Liver (tissue), 9 donors: ENCODE data around the gene SCUBE1. TPM values are rescaled to one million over a fixed set of nuclear protein-coding genes. Genes with fewer than 3 reads are reported as not detected.

ENCODE experiments used
- DNase-seq: peaks from one replicate; pipeline ENCODE4 v3.0.0-alpha.2; 2017; ENCODE audit warnings: low spot score
- H3K27ac ChIP-seq, 2 donors: one replicate each; pipeline ENCODE4 v1.7.0; 2013; ENCODE audit warnings: inconsistent platforms in 2 of 2, low read length in 2 of 2, control low read depth in 1 of 2, low read depth in 1 of 2, mild to moderate bottlenecking in 1 of 2
- H3K27me3 ChIP-seq, 4 donors: one replicate each; pipeline versions ENCODE4 v1.6.1 to v1.7.0; 2013; ENCODE audit warnings: low read length in 3 of 4, inconsistent platforms in 1 of 4, mild to moderate bottlenecking in 1 of 4, moderate library complexity in 1 of 4; ENCODE audit not compliant: control insufficient read depth in 4 of 4, insufficient read depth in 4 of 4
- H3K36me3 ChIP-seq, 4 donors: one replicate each; pipeline versions ENCODE4 v1.6.1 to v1.7.0; 2013; ENCODE audit warnings: low read length in 3 of 4, mild to moderate bottlenecking in 3 of 4, low read depth in 1 of 4, moderate library complexity in 1 of 4; ENCODE audit not compliant: control insufficient read depth in 4 of 4, insufficient read depth in 3 of 4
- H3K4me1 ChIP-seq, 4 donors: one replicate each; pipeline versions ENCODE4 v1.6.1 to v1.7.0; 2013; ENCODE audit warnings: low read length in 3 of 4, mild to moderate bottlenecking in 3 of 4, moderate library complexity in 1 of 4; ENCODE audit not compliant: control insufficient read depth in 4 of 4, insufficient read depth in 4 of 4
- H3K4me3 ChIP-seq, 3 donors: one replicate each; pipeline versions ENCODE4 v1.6.1 to v1.7.0; 2013; ENCODE audit warnings: low read length in 3 of 3, control low read depth in 1 of 3, low read depth in 1 of 3, mild to moderate bottlenecking in 1 of 3
- H3K9ac ChIP-seq, 2 donors: one replicate each; pipeline ENCODE4 v1.7.0; 2013; ENCODE audit warnings: low read length in 2 of 2, mild to moderate bottlenecking in 2 of 2, moderate library complexity in 2 of 2, control low read depth in 1 of 2, low read depth in 1 of 2
- H3K9me3 ChIP-seq, 4 donors: one replicate each; pipeline versions ENCODE4 v1.6.1 to v1.7.0; 2013; ENCODE audit warnings: low read length in 3 of 4; ENCODE audit not compliant: control insufficient read depth in 4 of 4
- ATF3 ChIP-seq: IDR thresholded peaks from 2 replicates; pipeline ENCODE4 v1.6.1; 2016; ENCODE audit warnings: antibody characterized with exemption
- EGR1 ChIP-seq, 2 donors: IDR thresholded peaks; 2 replicates each; pipeline ENCODE4 v1.6.1; 2016 to 2018; ENCODE audit warnings: antibody characterized with exemption in 2 of 2, low read depth in 2 of 2
- FOXA1 ChIP-seq: IDR thresholded peaks from 2 replicates; pipeline ENCODE4 v1.6.1; 2016; ENCODE audit warnings: antibody characterized with exemption
- FOXA2 ChIP-seq: IDR thresholded peaks from 2 replicates; pipeline ENCODE4 v1.6.1; 2016; ENCODE audit warnings: antibody characterized with exemption
- GABPA ChIP-seq, 2 donors: IDR thresholded peaks in 1 of 2; conservative IDR thresholded peaks in 1 of 2; 2 replicates each; pipeline ENCODE4 v1.6.1; 2016; ENCODE audit warnings: antibody characterized with exemption in 2 of 2, mild to moderate bottlenecking in 1 of 2, moderate library complexity in 1 of 2
- HNF4A ChIP-seq, 2 donors: conservative IDR thresholded peaks; 2 replicates each; pipeline ENCODE4 v1.6.1; 2016; ENCODE audit warnings: antibody characterized with exemption in 2 of 2, mild to moderate bottlenecking in 2 of 2
- HNF4G ChIP-seq: IDR thresholded peaks from 2 replicates; pipeline ENCODE4 v1.6.1; 2016; ENCODE audit warnings: antibody characterized with exemption
- JUND ChIP-seq, 2 donors: IDR thresholded peaks; 2 replicates each; pipeline ENCODE4 v1.6.1; 2016; ENCODE audit warnings: antibody characterized with exemption in 2 of 2
- RAD21 ChIP-seq, 2 donors: IDR thresholded peaks; 2 replicates each; pipeline ENCODE4 v1.6.1; 2016; ENCODE audit warnings: antibody characterized with exemption in 2 of 2, mild to moderate bottlenecking in 2 of 2
- REST ChIP-seq: IDR thresholded peaks from 2 replicates; pipeline ENCODE4 v1.6.1; 2016; ENCODE audit warnings: antibody characterized with exemption, mild to moderate bottlenecking
- RXRA ChIP-seq, 2 donors: IDR thresholded peaks; 2 replicates each; pipeline ENCODE4 v1.6.1; 2017 to 2018; ENCODE audit warnings: antibody characterized with exemption in 2 of 2, mild to moderate bottlenecking in 1 of 2
- SP1 ChIP-seq: IDR thresholded peaks from 2 replicates; pipeline ENCODE4 v1.6.1; 2018; ENCODE audit warnings: antibody characterized with exemption, mild to moderate bottlenecking
- TAF1 ChIP-seq: conservative IDR thresholded peaks from 2 replicates; pipeline ENCODE4 v1.6.1; 2016; ENCODE audit warnings: antibody characterized with exemption, mild to moderate bottlenecking
- YY1 ChIP-seq: IDR thresholded peaks from 2 replicates; pipeline ENCODE4 v1.6.1; 2016; ENCODE audit warnings: antibody characterized with exemption, mild to moderate bottlenecking
- ZBTB33 ChIP-seq: IDR thresholded peaks from 2 replicates; pipeline ENCODE4 v1.6.1; 2016; ENCODE audit warnings: antibody characterized with exemption
- WGBS: extraction: QIAGEN DNeasy Blood & Tissue Kit; methylation state at CpG from one replicate; pipeline ENCODE4 v1.1.7; 2013; 5-methylcytosine and 5-hydroxymethylcytosine counted together
- polyA plus RNA-seq, 2 donors: library from polyadenylated mRNA; stranded (reverse) in 1 of 2; unstranded in 1 of 2; fragments of 200-250 nt in 1 of 2; fragments of >200 nt in 1 of 2; fragmentation: Nextera tagmentation in 1 of 2; extraction: Ambion mirVana in 1 of 2; gene quantifications; one replicate each; pipeline versions ENCODE4 v1.2.1 to v1.2.3, GENCODE V29; 2013 to 2015
- total RNA-seq, 2 donors: library from RNA; depleted of rRNA; stranded (reverse); fragments of >200 nt; gene quantifications; one replicate each; pipeline ENCODE4 v1.2.3, GENCODE V29; 2014
- TF ChIP-seq, protein P1 (sequence below): fragments of 150-350 bp; IDR thresholded peaks from 2 replicates; pipeline ENCODE4 v1.5.1; 2017; ENCODE audit warnings: improper control_type of control experiment, low read depth, low read length; ENCODE audit not compliant: missing input control
- donor health status: healthy.
- donor health status: healthy.
- donor health status: healthy.
- donor health status: healthy.
- donor health status: healthy.

The SCUBE1 gene
- total and polyA plus RNA-seq, 4 donors: 0.07 to 0.46 (median 0.08) TPM; not detected in 1

GRCh38 chr22:43173566-43173965 lies 169.6 kb downstream of the SCUBE1 start:
- Histone ChIP-seq H3K36me3 (peaks cover 16 to 59% (median 21%) of the 10 kb centered on the region in 4 donors), H3K4me1 (no peaks in the 10 kb centered on the region), H3K4me3 (no peak overlapping the region), H3K27me3 (no peaks in the 10 kb centered on the region), H3K27ac (no peak overlapping the region), H3K9me3 (no peaks in the 10 kb centered on the region), H3K9ac (no peak overlapping the region)
- TF ChIP-seq FOXA1 (no peak), REST (no peak), SP1 (no peak), EGR1 (IDR thresholded peaks at IDR 0.05; ENCODE audit: low read depth in 2 of 2) (no peak)
- DNase-seq: no peak
- WGBS: 98% methylated on average over 9 of the region's 9 CpGs

- Histone ChIP-seq H3K9me3 (no peaks in the 10 kb centered on the region), H3K27ac (no peak overlapping the region), H3K4me1 (no peaks in the 10 kb centered on the region), H3K27me3 (no peaks in the 10 kb centered on the region), H3K36me3 (peaks cover 14 to 63% (median 19%) of the 10 kb centered on the region in 4 donors), H3K4me3 (no peak overlapping the region), H3K9ac (no peak overlapping the region)
- DNase-seq: no peak
- WGBS: 95% methylated on average over 19 of the region's 19 CpGs
- TF ChIP-seq REST (no peak), GABPA (IDR thresholded peaks at IDR 0.05 in 1 of 2, conservative IDR thresholded peaks at IDR 0.05 in 1 of 2) (no peak), FOXA1 (no peak)
Observed at GRCh38 chr22:43172191-43172590, 171.0 kb downstream of the SCUBE1 start.

GRCh38 chr22:43171607-43172006 lies 171.6 kb downstream of the SCUBE1 start:
- no peaks in the 10 kb centered on the region for H3K4me1 ChIP-seq
- H3K36me3 ChIP-seq: peaks cover 14 to 63% (median 19%) of the 10 kb centered on the region in 4 donors
- no peak for DNase-seq
- no peak overlapping the region for H3K4me3 ChIP-seq
- no peaks in the 10 kb centered on the region for H3K9me3 ChIP-seq
- 84% methylated on average over 12 of the region's 12 CpGs for WGBS
- H3K27me3 ChIP-seq: no peaks in the 10 kb centered on the region
- TF ChIP-seq FOXA2 (no peak), JUND (IDR thresholded peaks at IDR 0.05) (no peak), ATF3 (no peak), HNF4G (no peak), RXRA (IDR thresholded peaks at IDR 0.05) (no peak), YY1 (no peak), TAF1 (no peak), EGR1 (IDR thresholded peaks at IDR 0.05; ENCODE audit: low read depth in 2 of 2) (no peak), SP1 (no peak), HNF4A (conservative IDR thresholded peaks at IDR 0.05) (no peak), RAD21 (IDR thresholded peaks at IDR 0.05) (no peak), ZBTB33 (no peak)
- TF ChIP-seq, protein P1, sequence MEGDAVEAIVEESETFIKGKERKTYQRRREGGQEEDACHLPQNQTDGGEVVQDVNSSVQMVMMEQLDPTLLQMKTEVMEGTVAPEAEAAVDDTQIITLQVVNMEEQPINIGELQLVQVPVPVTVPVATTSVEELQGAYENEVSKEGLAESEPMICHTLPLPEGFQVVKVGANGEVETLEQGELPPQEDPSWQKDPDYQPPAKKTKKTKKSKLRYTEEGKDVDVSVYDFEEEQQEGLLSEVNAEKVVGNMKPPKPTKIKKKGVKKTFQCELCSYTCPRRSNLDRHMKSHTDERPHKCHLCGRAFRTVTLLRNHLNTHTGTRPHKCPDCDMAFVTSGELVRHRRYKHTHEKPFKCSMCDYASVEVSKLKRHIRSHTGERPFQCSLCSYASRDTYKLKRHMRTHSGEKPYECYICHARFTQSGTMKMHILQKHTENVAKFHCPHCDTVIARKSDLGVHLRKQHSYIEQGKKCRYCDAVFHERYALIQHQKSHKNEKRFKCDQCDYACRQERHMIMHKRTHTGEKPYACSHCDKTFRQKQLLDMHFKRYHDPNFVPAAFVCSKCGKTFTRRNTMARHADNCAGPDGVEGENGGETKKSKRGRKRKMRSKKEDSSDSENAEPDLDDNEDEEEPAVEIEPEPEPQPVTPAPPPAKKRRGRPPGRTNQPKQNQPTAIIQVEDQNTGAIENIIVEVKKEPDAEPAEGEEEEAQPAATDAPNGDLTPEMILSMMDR: no peak
- no peak overlapping the region for H3K9ac ChIP-seq
- no peak overlapping the region for H3K27ac ChIP-seq
